SIG-M5 (cell line): Measurements from ENCODE around the gene AFG1L.
A peak's percentile ranks its signal among the peaks of the same experiment; 100 is the strongest.
"Not testable (repeated sequence)": the region's sequence is repeated elsewhere in the genome, so short reads cannot be mapped to it uniquely, and the experiment has no call there.

Source experiments
- DNase-seq: peaks from one replicate; lab custom pipeline; 2025; lab: John Stamatoyannopoulos, UW

Gene AFG1L

DNA sequence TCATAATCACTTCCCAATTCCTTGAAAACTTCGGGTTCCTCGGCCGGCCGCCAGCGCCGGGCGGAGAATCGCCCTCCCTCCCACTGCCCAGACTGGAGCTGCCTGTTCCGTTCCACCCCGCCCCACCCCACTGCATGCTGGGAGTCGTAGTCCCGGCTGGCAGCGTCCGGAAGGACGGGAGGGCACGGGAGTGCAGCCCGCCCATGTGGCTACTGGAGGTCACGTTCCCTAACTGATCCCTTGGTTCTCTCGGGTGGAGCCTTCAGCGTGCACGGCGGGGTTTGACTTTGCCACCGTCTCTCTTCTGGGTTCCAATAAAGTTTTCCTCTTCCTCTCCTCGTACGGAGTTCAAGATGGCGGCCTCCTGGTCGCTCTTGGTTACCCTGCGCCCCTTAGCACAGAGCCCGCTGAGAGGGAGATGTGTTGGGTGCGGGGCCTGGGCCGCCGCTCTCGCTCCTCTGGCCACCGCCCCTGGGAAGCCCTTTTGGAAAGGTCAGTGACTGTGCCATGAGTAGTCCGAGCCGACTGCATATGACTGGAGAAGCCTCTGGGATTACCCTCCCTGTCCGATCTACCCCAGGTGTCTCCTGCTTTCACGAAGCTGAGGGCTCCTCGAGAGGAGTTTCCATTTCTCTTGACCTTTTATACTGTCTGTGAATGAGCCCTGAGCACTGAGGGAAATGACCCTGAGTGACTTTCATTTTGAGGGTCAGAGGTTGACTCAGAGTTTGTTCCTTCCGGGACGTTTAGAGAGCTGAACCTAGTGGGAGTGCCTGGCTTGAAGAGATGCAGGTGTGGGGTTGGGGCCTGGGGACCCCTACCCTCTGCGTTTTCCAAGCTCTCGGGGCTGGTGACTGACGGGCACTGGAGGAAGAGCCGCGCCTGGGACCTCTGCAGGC lies at the start of gene AFG1L:
TSS of gene AFG1L (plus strand) at position 328 of the 899 bp plus-strand sequence. CDS start at position 354, 26 bp downstream.
- peak; percentile 61 for DNase-seq

DNA sequence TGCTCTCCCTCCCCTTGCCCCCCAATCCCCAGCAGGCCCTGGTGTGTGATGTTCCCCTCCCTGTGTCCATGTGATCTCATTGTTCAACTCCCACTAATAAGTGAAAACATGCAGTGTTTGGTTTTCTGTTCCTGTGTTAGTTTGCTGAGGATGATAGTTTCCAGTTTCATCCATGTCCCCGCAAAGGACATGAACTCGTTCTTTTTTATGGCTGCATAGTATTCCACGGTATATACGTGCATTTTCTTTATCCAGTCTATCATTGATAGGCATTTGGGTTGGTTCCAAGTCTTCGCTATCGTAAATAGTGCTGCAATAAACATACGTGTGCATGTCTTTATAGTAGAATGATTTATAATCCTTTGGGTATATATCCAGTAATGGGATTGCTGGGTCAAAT lies 49.8 kb upstream of the AFG1L start:
- DNase-seq, result not testable (repeated sequence)

DNA sequence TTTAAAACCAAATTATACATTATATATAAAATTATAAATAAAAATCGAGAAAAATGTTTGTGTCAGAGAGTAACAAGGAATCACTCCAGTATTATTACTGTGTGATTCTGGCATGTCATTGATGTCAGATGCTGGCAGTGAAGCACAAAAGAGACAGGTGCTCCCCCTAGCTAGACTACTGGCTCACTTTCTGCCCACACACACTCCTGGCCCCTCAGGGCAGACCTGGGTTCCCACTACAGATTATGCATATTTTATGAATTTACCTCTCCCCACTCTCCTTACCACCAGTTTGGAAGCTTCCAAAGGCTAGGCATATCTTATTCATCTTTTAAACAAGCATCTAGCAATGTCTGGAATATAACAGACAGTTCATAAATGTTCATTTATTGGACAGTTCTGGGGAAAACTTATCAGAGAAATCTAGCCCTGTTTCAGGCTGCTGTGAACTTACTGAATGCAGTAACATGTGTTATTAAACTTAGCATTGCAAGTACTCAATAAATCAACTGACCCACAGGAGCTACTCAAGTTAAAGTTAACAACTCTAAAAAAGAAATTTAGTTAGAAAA lies 46.8 kb upstream of the AFG1L start:
- DNase-seq, result no peak

DNA sequence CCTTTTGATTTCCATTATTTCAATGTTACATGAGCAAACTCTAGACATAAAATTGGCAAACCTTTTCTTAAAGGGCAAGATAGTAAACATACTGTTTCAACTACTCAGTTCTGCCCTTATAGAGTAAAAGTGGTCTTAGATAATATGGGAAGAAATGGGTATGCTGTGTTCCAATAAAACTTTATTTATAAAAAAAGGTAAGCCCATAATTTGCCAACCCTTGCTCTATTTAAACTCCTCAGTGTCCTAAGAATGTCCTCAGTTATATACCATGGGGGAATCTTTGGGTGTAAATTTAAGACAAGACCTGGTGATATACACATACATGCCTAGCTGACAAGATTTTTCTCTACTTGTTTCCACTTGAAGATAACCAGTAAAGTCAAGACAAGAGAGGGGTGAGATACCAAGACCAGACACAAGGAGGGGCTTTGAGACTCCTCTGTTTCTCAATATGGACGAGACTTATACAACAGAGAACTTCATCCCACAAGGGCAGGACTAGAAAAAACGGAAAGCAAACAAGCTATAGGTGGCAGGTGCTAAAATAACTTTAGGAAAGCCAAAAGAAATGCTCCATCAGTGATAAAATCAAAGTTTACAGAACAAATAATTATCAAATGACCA lies 44.5 kb upstream of the AFG1L start:
- no peak for DNase-seq

DNA sequence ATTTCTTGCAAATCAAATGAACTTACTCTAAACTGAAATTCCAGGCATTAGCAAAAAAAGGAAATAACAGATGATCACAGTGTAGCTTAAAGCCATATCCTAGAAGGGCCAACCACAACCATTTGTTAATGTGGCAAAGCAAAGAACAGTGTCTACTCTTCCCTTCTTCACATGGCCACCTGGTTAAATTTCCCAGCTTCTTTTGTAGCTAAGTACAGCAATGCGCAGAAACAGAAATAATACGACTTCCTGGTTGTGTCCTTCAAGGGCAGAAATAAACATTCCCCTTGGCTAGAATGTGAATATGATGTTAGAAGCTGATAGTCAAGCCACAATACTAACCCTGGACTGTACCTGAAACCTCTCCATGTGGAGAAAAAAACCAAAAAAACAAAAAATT lies 43.6 kb upstream of the AFG1L start:
- DNase-seq, result no peak

DNA sequence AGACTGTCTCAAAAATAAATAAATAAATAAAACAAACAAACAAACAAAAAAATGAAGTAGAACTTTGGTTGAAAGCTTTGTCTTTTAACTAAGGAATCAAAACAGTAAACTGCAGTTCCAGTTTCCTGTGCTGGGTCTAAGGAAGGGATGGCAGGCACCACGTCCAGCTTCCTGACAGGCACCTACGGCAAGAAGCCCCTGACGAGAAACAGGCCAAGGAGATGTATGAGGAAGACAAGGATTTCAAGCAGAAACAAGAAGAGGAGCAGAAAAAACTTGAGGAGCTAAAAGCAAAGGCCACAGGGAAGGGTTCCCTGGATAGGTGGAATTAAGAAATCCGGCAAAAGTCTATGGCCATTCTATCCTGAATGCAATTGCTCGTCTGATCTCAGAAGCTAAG lies 42.8 kb upstream of the AFG1L start:
- DNase-seq, result no peak

DNA sequence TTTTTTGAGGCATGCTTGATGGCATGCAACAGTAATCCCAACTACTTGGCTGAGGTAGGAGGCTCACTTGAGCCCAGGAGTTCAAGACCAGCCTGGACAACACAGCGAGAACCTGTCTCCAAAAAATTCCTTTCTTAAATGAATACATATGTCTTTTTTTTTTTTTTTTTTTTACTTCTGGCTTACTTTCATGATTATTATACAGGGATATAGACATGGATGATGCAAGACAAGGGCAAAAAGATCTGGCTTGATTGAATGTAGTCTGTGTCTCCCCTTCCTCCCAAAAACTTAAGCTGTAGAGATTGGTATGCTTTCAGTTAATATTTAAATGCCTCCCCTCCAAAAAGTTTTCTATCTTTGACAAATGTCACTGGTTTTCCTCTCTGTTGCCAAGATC lies 41.6 kb upstream of the AFG1L start:
- no peak for DNase-seq

DNA sequence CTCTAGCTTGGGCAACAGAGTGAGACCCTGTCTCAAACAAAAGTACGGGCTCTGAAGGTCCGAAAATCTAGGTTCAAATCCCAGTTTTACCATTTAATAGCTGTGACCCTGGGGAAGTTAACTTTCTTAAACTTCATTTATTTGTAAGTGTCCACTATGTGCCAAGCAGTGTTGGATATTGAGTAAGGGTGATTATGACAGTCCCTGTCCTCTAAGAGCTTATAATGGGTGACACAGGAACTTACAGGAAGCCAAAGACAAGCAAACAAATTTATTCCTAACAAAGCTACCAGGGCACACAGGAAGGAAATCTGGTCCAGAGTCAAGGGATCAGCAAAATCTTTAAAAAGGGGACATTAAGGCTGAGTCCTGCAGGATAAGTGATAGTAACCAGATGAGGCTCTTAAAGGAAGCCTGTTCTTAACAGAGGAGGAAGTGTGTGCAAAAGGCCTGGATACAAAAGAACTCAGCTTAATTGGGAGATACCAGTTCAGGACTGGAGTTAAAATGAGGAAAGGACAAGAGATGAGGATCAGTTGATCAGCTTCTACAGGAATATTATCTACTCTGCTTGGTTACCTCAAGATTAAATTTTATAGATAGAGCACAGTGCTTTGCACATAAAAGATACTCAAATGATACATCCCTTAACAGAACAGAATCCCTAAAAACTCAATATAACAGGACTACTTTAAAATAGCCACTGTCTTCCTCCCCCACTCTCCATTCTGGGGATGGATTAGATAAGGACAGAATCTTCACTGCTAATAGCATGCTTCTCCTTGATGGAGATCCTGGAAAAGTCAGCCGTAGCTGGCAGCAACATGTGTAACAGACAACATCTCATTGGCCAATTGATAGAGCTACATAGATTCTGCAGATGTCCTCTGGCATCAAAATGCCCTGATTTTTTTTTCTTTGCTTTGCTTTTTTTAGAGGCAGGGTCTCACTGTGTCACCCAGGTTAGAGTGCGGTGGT lies 40.1 kb upstream of the AFG1L start:
- DNase-seq, result no peak

DNA sequence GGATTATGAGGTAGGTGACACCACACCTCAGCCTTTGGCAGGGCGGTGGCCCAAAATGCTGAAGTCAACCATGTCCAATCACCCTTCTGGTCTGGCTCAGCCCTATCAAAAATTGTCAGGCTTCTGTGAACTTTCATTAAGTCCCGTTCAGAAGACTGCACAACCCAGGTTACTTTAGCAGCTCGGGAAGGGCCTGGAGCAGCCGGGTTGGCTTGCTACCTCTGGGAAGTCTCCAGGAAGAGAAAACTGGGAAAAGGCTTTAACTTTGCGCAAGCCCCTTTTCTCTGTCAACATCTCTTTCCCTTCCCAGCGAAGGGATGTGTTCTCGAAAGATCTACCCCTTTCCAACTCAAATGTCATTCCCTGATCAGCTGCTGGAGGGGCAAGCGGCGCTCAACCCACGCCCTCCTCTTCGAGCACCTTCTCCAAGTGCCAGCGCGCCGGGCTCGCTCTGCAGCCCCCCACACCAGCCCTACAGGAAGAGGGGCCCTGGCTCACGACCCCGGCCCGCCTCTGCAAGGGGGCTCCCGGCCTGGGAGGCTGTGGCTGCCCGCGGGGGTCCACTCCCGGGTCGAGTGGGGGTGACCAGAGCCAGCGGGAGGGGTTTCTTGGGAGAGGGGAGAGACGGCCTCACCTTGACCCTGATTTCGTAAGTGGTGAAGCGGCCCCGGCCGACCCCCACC lies 34.6 kb upstream of the AFG1L start:
- no peak for DNase-seq

DNA sequence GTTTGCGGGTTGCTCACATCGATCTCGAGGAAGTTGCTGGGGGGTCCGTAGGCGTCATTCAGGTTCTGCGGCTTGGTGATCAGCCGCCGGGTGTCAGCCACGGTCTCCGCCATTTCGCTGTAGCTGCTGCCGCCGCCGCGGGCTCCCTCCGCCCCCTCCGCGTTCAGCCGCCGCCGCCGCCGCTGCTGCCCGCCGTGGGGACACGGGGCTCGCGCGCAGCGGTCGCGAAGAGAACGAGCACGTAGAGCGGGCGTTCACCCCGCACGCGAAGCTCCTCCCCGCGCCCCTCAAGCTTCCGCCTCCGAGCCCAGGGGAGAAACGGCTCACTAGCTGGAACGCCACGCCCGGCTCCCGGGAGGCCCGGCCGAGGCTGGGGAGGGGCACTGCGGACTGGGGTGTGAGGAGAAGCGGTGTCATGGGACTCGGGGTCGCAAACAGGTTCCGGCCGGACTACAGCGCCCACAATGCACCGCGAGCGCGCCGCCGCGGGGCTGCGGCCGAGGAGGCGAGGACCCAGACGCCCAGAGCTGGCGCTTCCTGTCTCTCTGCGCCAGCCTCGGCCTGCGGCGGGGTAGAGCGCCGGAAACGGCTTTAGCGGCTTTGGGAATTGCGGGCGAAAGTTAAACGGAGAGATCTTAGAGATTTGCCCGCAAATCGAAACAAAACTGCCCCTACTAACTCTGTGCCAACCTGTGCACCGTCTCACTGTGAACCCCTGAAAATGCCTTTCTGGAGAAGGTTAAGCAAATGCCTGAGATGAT lies 33.9 kb upstream of the AFG1L start, which contains the start of gene SNX3:
TSS of gene SNX3 (minus strand) at position 232 of the 761 bp plus-strand sequence. CDS start at position 113, 119 bp downstream.
- DNase-seq, result peak; percentile 78

DNA sequence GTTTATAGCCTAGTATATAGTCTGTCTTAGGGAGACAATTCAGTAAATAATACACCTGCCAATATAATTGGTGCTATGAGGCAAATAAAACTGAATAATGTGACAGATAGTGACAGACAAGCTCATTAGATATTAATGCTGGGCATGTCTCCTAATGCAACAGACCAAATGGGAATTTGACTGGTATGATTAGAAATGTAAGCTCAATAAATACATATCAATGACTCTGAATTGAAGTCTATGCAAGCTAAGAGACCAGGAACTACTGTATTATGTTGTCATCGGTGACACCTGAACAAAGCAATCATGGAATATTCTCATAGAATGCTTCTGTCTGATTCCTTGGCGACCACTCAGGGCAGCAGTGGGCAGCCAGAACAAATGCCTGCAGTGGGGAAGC lies 31.5 kb upstream of the AFG1L start:
- no peak for DNase-seq

DNA sequence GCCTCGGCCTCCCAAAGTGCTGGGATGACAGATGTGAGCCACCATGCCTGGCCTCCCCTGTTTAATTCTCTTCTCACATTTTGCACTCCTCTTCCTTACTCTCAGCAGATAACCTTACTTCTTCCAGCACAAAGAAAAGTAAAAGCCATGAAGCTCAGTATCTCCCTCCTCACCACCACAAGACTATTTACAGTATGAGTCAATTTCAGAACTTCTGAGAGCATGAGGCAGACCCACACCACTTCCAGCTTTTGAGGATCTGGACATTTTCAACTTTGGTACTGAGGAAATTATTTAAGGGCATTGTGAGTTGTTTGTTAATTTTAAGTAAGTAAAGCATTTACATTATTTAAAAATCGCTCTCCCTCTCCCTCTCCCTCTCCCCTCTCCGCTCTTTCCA lies 26.0 kb upstream of the AFG1L start:
- DNase-seq, result no peak

DNA sequence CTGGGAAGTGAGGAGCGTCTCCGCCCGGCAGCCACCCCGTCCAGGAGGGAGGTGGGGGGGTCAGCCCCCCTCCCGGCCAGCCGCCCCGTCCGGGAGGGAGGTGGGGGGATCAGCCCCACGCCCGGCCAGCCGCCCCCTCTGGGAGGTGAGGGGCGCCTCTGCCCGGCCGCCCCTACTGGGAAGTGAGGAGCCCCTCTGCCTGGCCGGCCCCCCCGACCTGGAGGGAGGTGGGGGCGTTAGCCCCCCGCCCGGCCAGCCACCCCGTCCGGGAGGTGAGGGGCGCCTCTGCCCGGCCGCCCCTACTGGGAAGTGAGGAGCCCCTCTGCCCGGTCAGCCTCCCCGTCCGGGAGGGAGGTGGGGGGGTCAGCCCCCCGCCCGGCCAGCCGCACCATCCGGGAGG lies 24.9 kb upstream of the AFG1L start:
- not testable (repeated sequence) for DNase-seq

DNA sequence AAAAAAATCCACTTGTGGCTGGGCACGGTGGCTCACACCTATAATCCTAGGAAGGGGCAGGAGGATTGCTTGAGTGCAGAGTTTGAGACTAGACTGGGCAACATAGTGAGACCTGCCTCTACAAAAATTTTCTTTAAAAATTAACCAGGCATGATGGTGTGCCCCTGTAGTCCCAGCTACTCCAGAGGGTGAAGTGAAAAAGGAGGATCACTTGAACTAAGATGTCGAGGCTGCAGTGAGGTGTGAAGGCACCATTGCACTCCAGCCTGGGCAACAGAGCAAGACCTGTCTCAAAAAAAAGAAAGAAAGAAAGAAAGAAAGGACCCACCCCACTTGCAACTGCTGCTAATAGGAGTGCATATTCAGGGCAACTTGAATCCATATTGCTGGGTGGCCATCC lies 20.3 kb upstream of the AFG1L start:
- no peak for DNase-seq

DNA sequence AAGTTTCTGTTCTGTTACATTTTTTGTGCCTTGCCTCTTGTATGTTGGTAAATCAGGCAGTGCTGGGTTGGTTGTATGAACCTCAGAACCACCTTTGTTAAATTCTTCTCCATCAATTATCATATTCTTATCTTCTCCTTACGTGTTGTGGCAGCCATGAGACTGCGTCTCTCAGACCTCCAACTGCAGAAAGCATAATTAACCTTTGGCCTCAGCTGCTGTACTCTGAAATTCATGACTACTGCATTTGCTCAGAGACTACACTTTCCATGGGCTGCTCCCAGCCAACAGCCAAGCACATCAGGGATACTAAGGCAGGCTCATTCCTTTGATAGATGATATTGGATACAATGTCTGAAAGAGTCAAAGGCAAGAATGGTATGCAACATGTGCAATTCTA lies 18.9 kb upstream of the AFG1L start:
- no peak for DNase-seq

DNA sequence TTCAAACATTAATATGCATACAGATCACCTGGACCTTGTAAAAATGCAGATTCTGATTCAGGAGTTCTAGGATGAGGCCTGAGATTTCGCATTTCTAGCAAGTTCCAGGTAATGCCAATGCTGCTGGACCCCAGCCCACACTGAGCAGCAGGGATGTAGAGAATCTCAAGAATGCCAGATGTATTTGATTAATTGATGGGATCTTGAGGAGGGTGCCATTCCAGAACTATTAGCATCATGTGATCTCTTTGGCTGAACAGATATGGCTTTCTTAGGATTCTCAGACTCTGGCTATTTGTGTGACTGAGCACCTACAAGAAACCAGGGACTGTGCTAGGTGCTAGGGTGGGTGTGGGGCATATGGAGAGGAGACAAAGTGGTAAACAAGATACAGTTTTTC lies 17.6 kb upstream of the AFG1L start:
- no peak for DNase-seq

DNA sequence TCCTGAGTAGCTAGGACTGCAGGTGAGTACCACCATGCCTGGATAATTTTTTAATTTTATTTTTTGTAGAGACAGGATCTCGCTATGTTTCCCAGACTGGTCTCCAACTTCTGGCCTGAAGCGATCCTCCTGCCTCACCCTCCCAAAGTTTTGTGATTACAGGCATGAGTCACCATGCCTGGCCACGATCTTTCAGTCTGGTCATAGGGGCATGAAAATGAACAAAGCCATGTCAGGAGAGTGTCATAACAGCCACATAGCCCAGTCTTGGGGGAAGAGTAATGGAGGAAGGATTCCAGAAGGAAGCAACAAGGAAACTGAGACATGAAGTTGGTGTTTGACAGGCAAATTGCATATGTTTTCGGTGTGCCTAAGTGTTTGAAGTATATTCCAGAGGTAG lies 17.0 kb upstream of the AFG1L start:
- no peak for DNase-seq

DNA sequence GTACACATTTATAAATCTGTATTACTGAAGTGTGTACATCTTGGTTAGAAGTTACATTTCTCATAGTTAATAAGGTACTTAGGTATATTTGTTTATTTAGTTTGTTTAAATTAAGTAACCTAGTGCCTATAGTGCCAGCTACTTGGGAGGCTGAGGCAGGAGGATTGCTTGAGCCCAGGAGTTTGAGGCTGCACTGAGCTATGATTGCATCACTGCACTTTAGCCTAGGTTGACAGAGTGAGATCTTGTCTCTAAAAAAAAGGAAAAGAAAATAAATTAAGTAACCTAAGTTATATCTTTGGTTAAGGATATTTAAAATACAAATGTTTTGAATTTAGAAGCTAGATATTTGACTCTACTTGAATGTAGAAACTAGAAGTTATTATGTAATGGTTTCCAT lies 9.5 kb upstream of the AFG1L start:
- no peak for DNase-seq

DNA sequence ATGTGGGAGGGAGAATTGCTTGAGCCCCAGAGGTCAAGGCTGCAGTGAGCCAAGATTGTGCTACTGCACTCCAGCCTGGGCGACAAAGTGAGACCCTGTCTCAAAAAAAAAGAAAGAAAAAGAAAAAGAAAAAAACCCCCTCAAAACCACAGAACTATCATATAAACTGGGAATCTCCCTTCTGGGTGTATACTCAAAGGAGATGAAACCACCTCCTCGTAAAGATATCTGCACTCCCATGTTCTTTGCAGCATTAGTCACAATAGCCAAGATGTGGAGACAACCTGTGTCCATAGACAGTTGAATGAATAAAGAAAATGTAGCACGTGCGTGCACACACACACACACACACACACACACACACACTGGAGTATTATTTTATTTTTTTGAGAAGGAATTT lies 8.5 kb upstream of the AFG1L start:
- DNase-seq, result no peak

DNA sequence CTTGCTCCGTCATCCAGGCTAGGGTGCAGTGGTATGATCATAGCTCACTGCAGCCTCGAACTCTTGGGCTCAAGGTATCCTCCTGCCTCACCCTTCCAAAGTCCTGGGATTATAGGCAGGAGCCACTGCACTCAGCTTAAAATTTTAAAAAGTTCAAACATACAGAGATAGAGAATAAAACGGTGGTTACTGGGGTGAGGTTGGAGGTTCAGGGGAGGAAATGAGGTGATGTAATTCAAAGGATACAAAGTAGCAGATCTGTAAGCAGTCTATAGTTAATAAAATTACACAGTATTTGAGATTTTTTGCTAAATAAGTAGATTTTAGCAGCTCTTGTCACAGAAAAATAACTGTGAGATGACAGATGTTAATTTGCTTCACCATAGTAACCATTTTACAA lies 7.5 kb upstream of the AFG1L start:
- DNase-seq, result no peak

DNA sequence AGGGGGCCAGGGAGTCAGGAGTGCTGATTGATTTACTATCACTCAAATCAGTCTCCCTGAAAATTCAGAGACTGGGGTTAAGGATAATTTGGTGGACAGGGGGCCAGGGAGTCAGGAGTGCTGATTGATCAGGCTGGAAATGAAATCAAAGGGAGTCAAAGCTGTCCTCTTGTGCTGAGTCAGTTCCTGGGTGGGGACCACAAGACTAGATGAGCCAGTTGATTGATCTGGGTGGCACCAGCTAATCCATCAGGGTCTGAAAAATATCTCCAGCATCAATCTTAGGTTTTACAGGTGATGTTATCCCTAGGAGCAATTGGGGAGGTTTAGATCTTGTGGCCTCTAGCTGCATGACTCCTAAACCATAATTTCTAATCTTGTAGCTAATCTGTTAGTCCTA lies 6.1 kb upstream of the AFG1L start:
- no peak for DNase-seq
